ENCODE data around the gene CDH4.

The CDH4 gene

GRCh38 chr20:61823242-61823641 lies 571.2 kb downstream of the CDH4 start:
- Histone ChIP-seq H3K27ac (ENCODE audit: low read depth, low read length) (no peak overlapping the region), H3K36me3 (ENCODE audit: control insufficient read depth in 5 of 5, insufficient read depth in 5 of 5, low read length in 5 of 5) (no peaks in the 10 kb centered on the region), H3K4me1 (ENCODE audit: control insufficient read depth in 5 of 5, insufficient read depth in 5 of 5, low read length in 5 of 5) (no peaks in the 10 kb centered on the region)

GRCh38 chr20:61828891-61829290 lies 576.8 kb downstream of the CDH4 start:
- H3K27me3 ChIP-seq (ENCODE audit: control insufficient read depth in 5 of 5, insufficient read depth in 4 of 5, low read length in 5 of 5), result peaks cover 3 to 37% (median 21%) of the 10 kb centered on the region in 5 donors
- H3K4me3 ChIP-seq (ENCODE audit: low read depth in 1 of 5, low read length in 5 of 5), result no peak overlapping the region
- H3K27ac ChIP-seq (ENCODE audit: low read depth, low read length), result no peak overlapping the region
- H3K9me3 ChIP-seq (ENCODE audit: control insufficient read depth in 5 of 5, low read length in 5 of 5), result peaks cover 0 to 5% (median 0%) of the 10 kb centered on the region in 5 donors
- no peak overlapping the region for H3K9ac ChIP-seq (ENCODE audit: low read length in 5 of 5)
- no peaks in the 10 kb centered on the region for H3K4me1 ChIP-seq (ENCODE audit: control insufficient read depth in 5 of 5, insufficient read depth in 5 of 5, low read length in 5 of 5)
- H3K36me3 ChIP-seq (ENCODE audit: control insufficient read depth in 5 of 5, insufficient read depth in 5 of 5, low read length in 5 of 5), result no peaks in the 10 kb centered on the region

More at GRCh38 chr20:61823242-61823641, 571.2 kb downstream of the CDH4 start:
- Histone ChIP-seq H3K4me3 (ENCODE audit: low read depth in 1 of 5, low read length in 5 of 5) (no peak overlapping the region), H3K9me3 (ENCODE audit: control insufficient read depth in 5 of 5, low read length in 5 of 5) (peaks cover 0 to 5% (median 2%) of the 10 kb centered on the region in 5 donors), H3K27me3 (ENCODE audit: control insufficient read depth in 5 of 5, insufficient read depth in 4 of 5, low read length in 5 of 5) (peaks cover 0 to 10% (median 5%) of the 10 kb centered on the region in 5 donors), H3K9ac (ENCODE audit: low read length in 5 of 5) (no peak overlapping the region)

GRCh38 chr20:61829526-61829925 lies 577.5 kb downstream of the CDH4 start:
- H3K4me3 ChIP-seq (ENCODE audit: low read depth in 1 of 5, low read length in 5 of 5), result no peak overlapping the region
- H3K9ac ChIP-seq (ENCODE audit: low read length in 5 of 5), result no peak overlapping the region
- H3K27me3 ChIP-seq (ENCODE audit: control insufficient read depth in 5 of 5, insufficient read depth in 4 of 5, low read length in 5 of 5), result peaks cover 3 to 40% (median 21%) of the 10 kb centered on the region in 5 donors
- no peak overlapping the region for H3K27ac ChIP-seq (ENCODE audit: low read depth, low read length)
- no peaks in the 10 kb centered on the region for H3K4me1 ChIP-seq (ENCODE audit: control insufficient read depth in 5 of 5, insufficient read depth in 5 of 5, low read length in 5 of 5)
- no peaks in the 10 kb centered on the region for H3K36me3 ChIP-seq (ENCODE audit: control insufficient read depth in 5 of 5, insufficient read depth in 5 of 5, low read length in 5 of 5)
- peaks cover 0 to 3% (median 0%) of the 10 kb centered on the region in 5 donors for H3K9me3 ChIP-seq (ENCODE audit: control insufficient read depth in 5 of 5, low read length in 5 of 5)

GRCh38 chr20:61830241-61830930 lies 578.3 kb downstream of the CDH4 start:
- Histone ChIP-seq H3K27me3 (ENCODE audit: control insufficient read depth in 5 of 5, insufficient read depth in 4 of 5, low read length in 5 of 5) (peaks cover 3 to 40% (median 21%) of the 10 kb centered on the region in 5 donors), H3K9me3 (ENCODE audit: control insufficient read depth in 5 of 5, low read length in 5 of 5) (peaks cover 0 to 3% (median 0%) of the 10 kb centered on the region in 5 donors), H3K36me3 (ENCODE audit: control insufficient read depth in 5 of 5, insufficient read depth in 5 of 5, low read length in 5 of 5) (no peaks in the 10 kb centered on the region), H3K4me1 (ENCODE audit: control insufficient read depth in 5 of 5, insufficient read depth in 5 of 5, low read length in 5 of 5) (no peaks in the 10 kb centered on the region), H3K4me3 (ENCODE audit: low read depth in 1 of 5, low read length in 5 of 5) (no peak overlapping the region), H3K27ac (ENCODE audit: low read depth, low read length) (no peak overlapping the region), H3K9ac (ENCODE audit: low read length in 5 of 5) (no peak overlapping the region)

- H3K4me3 ChIP-seq (ENCODE audit: low read depth in 1 of 5, low read length in 5 of 5), result no peak overlapping the region
- no peak overlapping the region for H3K9ac ChIP-seq (ENCODE audit: low read length in 5 of 5)
- H3K36me3 ChIP-seq (ENCODE audit: control insufficient read depth in 5 of 5, insufficient read depth in 5 of 5, low read length in 5 of 5), result no peaks in the 10 kb centered on the region
- no peak overlapping the region for H3K27ac ChIP-seq (ENCODE audit: low read depth, low read length)
- H3K9me3 ChIP-seq (ENCODE audit: control insufficient read depth in 5 of 5, low read length in 5 of 5), result peaks cover 0 to 3% (median 0%) of the 10 kb centered on the region in 5 donors
- peaks cover 3 to 40% (median 21%) of the 10 kb centered on the region in 5 donors for H3K27me3 ChIP-seq (ENCODE audit: control insufficient read depth in 5 of 5, insufficient read depth in 4 of 5, low read length in 5 of 5)
- H3K4me1 ChIP-seq (ENCODE audit: control insufficient read depth in 5 of 5, insufficient read depth in 5 of 5, low read length in 5 of 5), result no peaks in the 10 kb centered on the region
These were observed 578.9 kb downstream of the CDH4 start for GRCh38 chr20:61830991-61831390.

- Histone ChIP-seq H3K36me3 (ENCODE audit: control insufficient read depth in 5 of 5, insufficient read depth in 5 of 5, low read length in 5 of 5) (no peaks in the 10 kb centered on the region), H3K4me1 (ENCODE audit: control insufficient read depth in 5 of 5, insufficient read depth in 5 of 5, low read length in 5 of 5) (no peaks in the 10 kb centered on the region), H3K27me3 (ENCODE audit: control insufficient read depth in 5 of 5, insufficient read depth in 4 of 5, low read length in 5 of 5) (peaks cover 3 to 40% (median 21%) of the 10 kb centered on the region in 5 donors), H3K27ac (ENCODE audit: low read depth, low read length) (no peak overlapping the region), H3K4me3 (ENCODE audit: low read depth in 1 of 5, low read length in 5 of 5) (no peak overlapping the region), H3K9me3 (ENCODE audit: control insufficient read depth in 5 of 5, low read length in 5 of 5) (peaks cover 0 to 3% (median 0%) of the 10 kb centered on the region in 5 donors), H3K9ac (ENCODE audit: low read length in 5 of 5) (no peak overlapping the region)
These were observed 580.1 kb downstream of the CDH4 start for GRCh38 chr20:61832181-61832580.

- H3K27ac ChIP-seq (ENCODE audit: low read depth, low read length), result no peak overlapping the region
- H3K36me3 ChIP-seq (ENCODE audit: control insufficient read depth in 5 of 5, insufficient read depth in 5 of 5, low read length in 5 of 5), result no peaks in the 10 kb centered on the region
- no peak overlapping the region for H3K9ac ChIP-seq (ENCODE audit: low read length in 5 of 5)
- H3K9me3 ChIP-seq (ENCODE audit: control insufficient read depth in 5 of 5, low read length in 5 of 5), result no peaks in the 10 kb centered on the region
- peaks cover 3 to 36% (median 21%) of the 10 kb centered on the region in 5 donors for H3K27me3 ChIP-seq (ENCODE audit: control insufficient read depth in 5 of 5, insufficient read depth in 4 of 5, low read length in 5 of 5)
- H3K4me3 ChIP-seq (ENCODE audit: low read depth in 1 of 5, low read length in 5 of 5), result no peak overlapping the region
- no peaks in the 10 kb centered on the region for H3K4me1 ChIP-seq (ENCODE audit: control insufficient read depth in 5 of 5, insufficient read depth in 5 of 5, low read length in 5 of 5)
These were observed 581.9 kb downstream of the CDH4 start for GRCh38 chr20:61833807-61834610.

- Histone ChIP-seq H3K4me1 (ENCODE audit: control insufficient read depth in 5 of 5, insufficient read depth in 5 of 5, low read length in 5 of 5) (no peaks in the 10 kb centered on the region), H3K9ac (ENCODE audit: low read length in 5 of 5) (no peak overlapping the region), H3K27ac (ENCODE audit: low read depth, low read length) (no peak overlapping the region), H3K27me3 (ENCODE audit: control insufficient read depth in 5 of 5, insufficient read depth in 4 of 5, low read length in 5 of 5) (peaks cover 3 to 36% (median 22%) of the 10 kb centered on the region in 5 donors), H3K36me3 (ENCODE audit: control insufficient read depth in 5 of 5, insufficient read depth in 5 of 5, low read length in 5 of 5) (no peaks in the 10 kb centered on the region), H3K4me3 (ENCODE audit: low read depth in 1 of 5, low read length in 5 of 5) (no peak overlapping the region), H3K9me3 (ENCODE audit: control insufficient read depth in 5 of 5, low read length in 5 of 5) (no peaks in the 10 kb centered on the region)
These were observed 583.2 kb downstream of the CDH4 start for GRCh38 chr20:61835301-61835700.

- H3K36me3 ChIP-seq (ENCODE audit: control insufficient read depth in 5 of 5, insufficient read depth in 5 of 5, low read length in 5 of 5), result no peaks in the 10 kb centered on the region
- peaks cover 3 to 31% (median 17%) of the 10 kb centered on the region in 5 donors for H3K27me3 ChIP-seq (ENCODE audit: control insufficient read depth in 5 of 5, insufficient read depth in 4 of 5, low read length in 5 of 5)
- no peaks in the 10 kb centered on the region for H3K9me3 ChIP-seq (ENCODE audit: control insufficient read depth in 5 of 5, low read length in 5 of 5)
- no peak overlapping the region for H3K4me3 ChIP-seq (ENCODE audit: low read depth in 1 of 5, low read length in 5 of 5)
- no peaks in the 10 kb centered on the region for H3K4me1 ChIP-seq (ENCODE audit: control insufficient read depth in 5 of 5, insufficient read depth in 5 of 5, low read length in 5 of 5)
- no peak overlapping the region for H3K9ac ChIP-seq (ENCODE audit: low read length in 5 of 5)
- H3K27ac ChIP-seq (ENCODE audit: low read depth, low read length), result no peak overlapping the region
These were observed 583.8 kb downstream of the CDH4 start for GRCh38 chr20:61835791-61836350.

- H3K4me1 ChIP-seq (ENCODE audit: control insufficient read depth in 5 of 5, insufficient read depth in 5 of 5, low read length in 5 of 5), result no peaks in the 10 kb centered on the region
- H3K9me3 ChIP-seq (ENCODE audit: control insufficient read depth in 5 of 5, low read length in 5 of 5), result no peaks in the 10 kb centered on the region
These were observed 585.1 kb downstream of the CDH4 start for GRCh38 chr20:61837200-61837599.

More at GRCh38 chr20:61837200-61837599, 585.1 kb downstream of the CDH4 start:
- Histone ChIP-seq H3K27ac (ENCODE audit: low read depth, low read length) (no peak overlapping the region), H3K27me3 (ENCODE audit: control insufficient read depth in 5 of 5, insufficient read depth in 4 of 5, low read length in 5 of 5) (peaks cover 0 to 22% (median 16%) of the 10 kb centered on the region in 5 donors), H3K9ac (ENCODE audit: low read length in 5 of 5) (no peak overlapping the region), H3K36me3 (ENCODE audit: control insufficient read depth in 5 of 5, insufficient read depth in 5 of 5, low read length in 5 of 5) (no peaks in the 10 kb centered on the region), H3K4me3 (ENCODE audit: low read depth in 1 of 5, low read length in 5 of 5) (no peak overlapping the region)

All from subcutaneous abdominal adipose tissue (tissue), 5 donors.